ENCODE measurements around the gene ZFR2. TPM values are rescaled to one million over a fixed set of nuclear protein-coding genes. Genes with fewer than 3 reads are reported as not detected.

ZFR2 gene
- total RNA-seq, 1 experiment from 2014 or later: 1.7 TPM

DNA sequence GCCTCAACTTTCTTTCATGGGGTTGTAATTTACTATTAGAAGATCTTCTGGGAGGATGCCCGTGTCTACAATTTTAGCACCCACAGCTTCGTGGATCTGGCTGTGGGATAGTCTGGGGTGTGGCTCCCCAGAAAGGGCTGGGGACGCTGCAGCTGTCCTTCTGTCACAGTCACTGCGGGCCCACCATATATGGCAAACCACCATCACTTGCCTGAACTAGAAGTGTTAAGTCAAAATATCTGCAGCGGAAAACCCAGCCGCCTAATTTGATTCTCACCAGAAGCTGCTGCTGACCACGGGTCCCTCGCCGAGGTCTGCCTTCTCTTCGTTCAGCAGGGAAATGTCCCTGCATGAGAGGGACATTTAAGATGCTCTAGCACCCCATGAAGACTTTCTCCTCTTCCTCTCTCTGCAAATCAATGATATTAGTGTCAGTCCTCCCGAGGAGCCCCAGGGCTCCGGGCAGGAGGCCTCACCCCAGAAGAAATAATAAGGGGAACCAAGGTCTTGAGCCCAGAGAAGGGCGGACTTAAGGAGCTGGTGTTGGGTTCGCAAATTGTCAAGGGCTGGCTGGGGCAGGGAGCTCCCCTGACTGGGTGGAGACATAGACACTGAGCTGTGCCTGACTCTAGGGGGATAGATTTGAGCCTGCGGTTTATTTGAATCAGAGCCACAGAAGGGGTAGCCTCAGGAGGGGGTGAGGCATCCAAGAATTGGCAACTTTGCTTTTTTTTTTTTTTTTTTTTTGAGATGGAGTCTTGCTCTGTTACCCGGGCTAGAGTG is 79.7 kb downstream of the ZFR2 start:
- intact Hi-C loops (cut with micrococcal nuclease; ENCODE audit: unreplicated experiment): no loop called here
- no peaks in the 10 kb centered on the region for H3K27me3 ChIP-seq (replicated peaks; ENCODE audit: insufficient read depth, low read depth, low read length, poor library complexity)
- ChIA-PET POLR2A (ENCODE audit: low non-redundant PET) (interaction anchor here (0.6 kb wide), 1 partner anchor 352 kb away, joined by 8 read pairs; no protein-coding TSS in a partner anchor), CTCF (interaction anchor here (0.5 kb wide), 1 partner anchor 41 kb away, joined by 7 read pairs; no protein-coding TSS in a partner anchor)
- DNase-seq (ENCODE audit: low spot score): no peak
- TF ChIP-seq, protein P1, sequence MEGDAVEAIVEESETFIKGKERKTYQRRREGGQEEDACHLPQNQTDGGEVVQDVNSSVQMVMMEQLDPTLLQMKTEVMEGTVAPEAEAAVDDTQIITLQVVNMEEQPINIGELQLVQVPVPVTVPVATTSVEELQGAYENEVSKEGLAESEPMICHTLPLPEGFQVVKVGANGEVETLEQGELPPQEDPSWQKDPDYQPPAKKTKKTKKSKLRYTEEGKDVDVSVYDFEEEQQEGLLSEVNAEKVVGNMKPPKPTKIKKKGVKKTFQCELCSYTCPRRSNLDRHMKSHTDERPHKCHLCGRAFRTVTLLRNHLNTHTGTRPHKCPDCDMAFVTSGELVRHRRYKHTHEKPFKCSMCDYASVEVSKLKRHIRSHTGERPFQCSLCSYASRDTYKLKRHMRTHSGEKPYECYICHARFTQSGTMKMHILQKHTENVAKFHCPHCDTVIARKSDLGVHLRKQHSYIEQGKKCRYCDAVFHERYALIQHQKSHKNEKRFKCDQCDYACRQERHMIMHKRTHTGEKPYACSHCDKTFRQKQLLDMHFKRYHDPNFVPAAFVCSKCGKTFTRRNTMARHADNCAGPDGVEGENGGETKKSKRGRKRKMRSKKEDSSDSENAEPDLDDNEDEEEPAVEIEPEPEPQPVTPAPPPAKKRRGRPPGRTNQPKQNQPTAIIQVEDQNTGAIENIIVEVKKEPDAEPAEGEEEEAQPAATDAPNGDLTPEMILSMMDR (conservative IDR thresholded peaks at IDR 0.05; ENCODE audit: low read depth, low read length): no peak
- TF ChIP-seq EZH2 (IDR thresholded peaks at IDR 0.05; ENCODE audit: borderline replicate concordance, low read depth, low read length, poor library complexity, severe bottlenecking): no peak
- no peak overlapping the region for H3K27ac ChIP-seq (ENCODE audit: low read depth, low read length, poor library complexity, severe bottlenecking)
- no peak overlapping the region for H3K4me3 ChIP-seq (ENCODE audit: low read depth, low read length, poor library complexity, severe bottlenecking)
- H3K9me3 ChIP-seq (ENCODE audit: low read depth, low read length, poor library complexity, severe bottlenecking): no peaks in the 10 kb centered on the region
- no TSS peak for BruUV-seq (replicated peaks)
- H3K36me3 ChIP-seq (ENCODE audit: insufficient read depth, low read length, poor library complexity, severe bottlenecking): no peaks in the 10 kb centered on the region
- H3K4me1 ChIP-seq (ENCODE audit: insufficient read depth, low read length, poor library complexity, severe bottlenecking): no peaks in the 10 kb centered on the region

DNA sequence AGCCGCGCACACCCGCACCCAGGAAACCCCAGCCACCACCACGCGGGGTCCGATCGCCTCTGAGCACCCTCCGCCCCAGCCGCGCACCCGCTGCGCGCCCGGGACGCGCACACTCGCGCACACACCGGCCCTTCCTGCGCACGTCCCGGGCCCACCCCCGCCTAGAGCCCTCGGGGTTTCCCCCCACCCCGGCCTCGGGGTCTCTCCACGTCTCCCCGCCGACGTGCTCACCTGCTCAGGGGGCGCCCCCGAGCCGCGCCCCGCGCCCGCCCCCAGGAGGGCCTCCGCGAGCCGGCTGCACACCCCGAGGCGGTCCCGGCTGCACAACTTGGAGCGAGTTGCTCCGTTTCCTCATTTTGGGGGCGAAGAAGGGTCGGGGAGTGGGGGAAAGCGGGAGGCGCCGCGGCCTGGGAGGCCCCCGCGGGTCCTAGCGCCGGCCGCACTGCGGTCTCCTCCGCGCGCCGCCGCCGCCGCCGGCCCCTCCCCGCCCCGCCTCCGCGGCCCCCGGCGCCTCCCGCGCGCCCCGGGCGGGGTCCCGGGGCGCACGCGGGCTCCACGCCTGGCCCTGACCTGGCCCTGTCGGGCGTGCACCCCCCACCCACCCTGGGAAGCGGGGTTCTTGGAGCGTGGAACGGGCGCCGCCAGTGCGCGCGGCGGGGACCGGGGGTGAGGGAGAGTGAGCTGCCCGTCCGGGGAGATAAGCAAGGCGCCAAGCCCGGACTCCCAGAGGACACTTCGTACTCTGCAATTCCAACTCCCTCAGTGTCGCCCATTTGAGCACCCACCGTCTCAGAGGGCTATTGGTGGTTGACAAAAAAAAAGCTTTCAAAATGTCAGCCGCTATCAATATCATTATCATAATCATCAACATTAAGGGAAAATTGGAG is 82.7 kb downstream of the ZFR2 start, which contains the start of gene MATK:
Gene MATK, minus strand, starts transcription at position 444 of the 887 bp plus-strand sequence. CDS start 1,246 bp downstream, outside the sequence.
- intact Hi-C loops (cut with micrococcal nuclease; ENCODE audit: unreplicated experiment): no loop called here
- TF ChIP-seq, protein P1 (conservative IDR thresholded peaks at IDR 0.05; ENCODE audit: low read depth, low read length): no peak
- TF ChIP-seq EZH2 (IDR thresholded peaks at IDR 0.05; ENCODE audit: borderline replicate concordance, low read depth, low read length, poor library complexity, severe bottlenecking): no peak
- DNase-seq (ENCODE audit: low spot score): no peak
- ChIA-PET CTCF (no interaction called here), POLR2A (ENCODE audit: low non-redundant PET) (no interaction called here)
- Histone ChIP-seq H3K4me3 (ENCODE audit: low read depth, low read length, poor library complexity, severe bottlenecking) (peak within 1 kb of the TSS; percentile 66), H3K4me1 (ENCODE audit: insufficient read depth, low read length, poor library complexity, severe bottlenecking) (no peaks in the 10 kb centered on the region), H3K36me3 (ENCODE audit: insufficient read depth, low read length, poor library complexity, severe bottlenecking) (no peaks in the 10 kb centered on the region), H3K27ac (ENCODE audit: low read depth, low read length, poor library complexity, severe bottlenecking) (peak within 1 kb of the TSS; percentile 47), H3K27me3 (replicated peaks; ENCODE audit: insufficient read depth, low read depth, low read length, poor library complexity) (no peaks in the 10 kb centered on the region), H3K9me3 (ENCODE audit: low read depth, low read length, poor library complexity, severe bottlenecking) (peaks cover 13% of the 10 kb centered on the region)
- no TSS peak for BruUV-seq (replicated peaks)

DNA sequence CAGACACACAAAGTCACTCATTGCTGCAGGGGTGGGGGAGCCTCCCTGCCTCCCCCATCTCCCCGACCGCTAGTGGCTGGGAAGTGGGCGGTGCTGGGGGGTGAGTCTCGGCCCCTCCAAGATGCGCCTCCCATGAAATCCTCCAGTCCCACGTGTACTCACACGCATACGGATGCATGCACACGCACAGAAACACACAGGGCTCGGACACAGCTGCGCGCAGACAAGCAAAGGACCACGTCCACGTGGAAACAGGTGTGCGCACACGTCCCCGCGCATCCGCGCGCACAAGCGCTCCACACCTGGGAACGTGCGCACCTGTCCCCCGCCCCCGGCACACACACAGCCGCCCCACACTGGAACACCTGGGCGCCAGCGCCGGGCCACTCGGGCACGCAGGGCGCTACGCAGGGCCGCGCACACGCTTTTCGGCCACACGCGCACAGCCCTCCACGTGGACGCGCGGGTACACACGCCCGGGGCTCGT is 83.3 kb downstream of the ZFR2 start:
- no TSS peak for BruUV-seq (replicated peaks)
- Histone ChIP-seq H3K27me3 (replicated peaks; ENCODE audit: insufficient read depth, low read depth, low read length, poor library complexity) (no peaks in the 10 kb centered on the region), H3K4me1 (ENCODE audit: insufficient read depth, low read length, poor library complexity, severe bottlenecking) (no peaks in the 10 kb centered on the region), H3K27ac (ENCODE audit: low read depth, low read length, poor library complexity, severe bottlenecking) (peak overlapping the region; percentile 47), H3K9me3 (ENCODE audit: low read depth, low read length, poor library complexity, severe bottlenecking) (peaks cover 15% of the 10 kb centered on the region), H3K36me3 (ENCODE audit: insufficient read depth, low read length, poor library complexity, severe bottlenecking) (no peaks in the 10 kb centered on the region), H3K4me3 (ENCODE audit: low read depth, low read length, poor library complexity, severe bottlenecking) (peak overlapping the region; percentile 66)
- intact Hi-C loops (cut with micrococcal nuclease; ENCODE audit: unreplicated experiment): no loop called here
- ChIA-PET CTCF (no interaction called here), POLR2A (ENCODE audit: low non-redundant PET) (no interaction called here)
- TF ChIP-seq, protein P1 (conservative IDR thresholded peaks at IDR 0.05; ENCODE audit: low read depth, low read length): no peak
- no peak for TF ChIP-seq EZH2 (IDR thresholded peaks at IDR 0.05; ENCODE audit: borderline replicate concordance, low read depth, low read length, poor library complexity, severe bottlenecking)
- no peak for DNase-seq (ENCODE audit: low spot score)
